Activated CD8-positive, alpha-beta memory T cell treated with anti-CD3 and anti-CD28 coated beads, Interleukin-2, amount 50 U/mL, for 24 hours (primary cell): ENCODE results near the gene FLT3LG.

Experiments
- DNase-seq: peaks from one replicate; pipeline ENCODE4 v3.0.0-alpha.2; 2020; ENCODE audit errors: extremely low read depth

The FLT3LG gene

DNA sequence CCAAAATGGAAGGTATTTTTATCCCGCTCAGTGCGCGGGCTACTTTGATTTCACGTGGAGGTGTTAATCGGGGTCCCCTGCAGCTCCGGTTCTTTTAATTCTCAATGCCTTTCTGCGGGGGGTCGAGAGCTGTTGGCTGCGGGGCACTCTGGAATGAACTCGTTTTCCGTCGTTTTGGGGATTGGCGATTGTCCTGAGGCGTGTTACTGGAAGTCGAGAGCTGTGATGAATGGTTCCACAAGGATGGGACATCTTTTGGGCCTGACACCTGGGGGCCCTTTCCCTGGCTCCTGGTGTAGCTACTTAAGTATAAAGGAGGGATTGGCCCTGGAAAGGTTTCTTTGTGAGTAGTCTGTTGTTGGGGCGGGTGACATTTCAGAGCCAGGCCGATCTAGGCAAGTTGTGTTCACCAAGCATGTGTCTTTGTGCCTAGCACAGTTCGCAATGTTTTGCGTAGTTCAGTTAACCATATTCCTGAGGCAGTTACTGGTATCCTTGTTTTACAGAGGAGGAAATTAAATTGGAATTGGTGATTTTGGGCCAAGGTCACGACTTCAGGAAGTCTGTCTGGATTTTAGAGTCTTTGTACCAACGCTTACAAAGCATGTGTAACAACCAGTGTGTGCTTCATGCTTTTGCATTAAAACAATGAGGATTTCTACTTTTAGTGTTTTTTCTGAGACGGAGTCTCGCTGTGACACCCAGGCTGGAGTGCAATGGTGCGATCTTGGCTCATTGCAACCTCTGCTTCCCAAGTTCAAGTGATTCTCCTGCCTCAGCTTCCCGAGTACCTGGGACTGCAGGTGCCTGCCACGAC, 14.2 kb downstream of the FLT3LG start:
- DNase-seq: no peak

DNA sequence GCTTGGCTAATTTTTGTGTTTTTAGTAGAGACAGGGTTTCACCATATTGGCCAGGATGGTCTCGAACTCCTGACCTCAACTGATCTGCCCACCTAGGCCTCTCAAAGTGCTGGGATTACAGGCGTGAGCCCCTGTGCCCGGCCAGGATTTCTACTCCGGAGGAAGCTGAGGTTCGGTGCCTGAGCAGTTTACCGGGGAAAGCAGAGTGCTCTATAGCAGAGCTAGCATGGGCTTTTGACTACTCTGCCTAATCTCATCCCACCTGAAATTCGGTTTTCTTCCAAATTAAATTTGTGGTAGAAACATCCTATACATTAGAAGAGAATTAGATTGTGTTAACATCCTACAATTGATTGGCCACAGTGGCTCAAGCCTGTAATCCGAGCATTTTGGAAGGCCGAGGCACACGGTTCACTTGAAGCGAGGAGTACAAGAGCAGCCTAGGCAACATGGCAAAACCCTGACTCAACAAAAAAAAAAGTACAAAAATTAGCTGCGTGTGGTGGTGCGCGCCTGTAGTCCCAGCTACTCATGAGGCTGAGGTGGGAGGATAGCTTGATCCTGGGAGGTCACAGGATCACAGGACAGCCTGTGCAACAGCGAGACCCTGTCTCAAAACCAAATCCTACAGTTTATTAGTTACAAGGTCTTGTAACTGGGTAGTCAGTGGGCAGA, 15.0 kb downstream of the FLT3LG start:
- DNase-seq: no peak

DNA sequence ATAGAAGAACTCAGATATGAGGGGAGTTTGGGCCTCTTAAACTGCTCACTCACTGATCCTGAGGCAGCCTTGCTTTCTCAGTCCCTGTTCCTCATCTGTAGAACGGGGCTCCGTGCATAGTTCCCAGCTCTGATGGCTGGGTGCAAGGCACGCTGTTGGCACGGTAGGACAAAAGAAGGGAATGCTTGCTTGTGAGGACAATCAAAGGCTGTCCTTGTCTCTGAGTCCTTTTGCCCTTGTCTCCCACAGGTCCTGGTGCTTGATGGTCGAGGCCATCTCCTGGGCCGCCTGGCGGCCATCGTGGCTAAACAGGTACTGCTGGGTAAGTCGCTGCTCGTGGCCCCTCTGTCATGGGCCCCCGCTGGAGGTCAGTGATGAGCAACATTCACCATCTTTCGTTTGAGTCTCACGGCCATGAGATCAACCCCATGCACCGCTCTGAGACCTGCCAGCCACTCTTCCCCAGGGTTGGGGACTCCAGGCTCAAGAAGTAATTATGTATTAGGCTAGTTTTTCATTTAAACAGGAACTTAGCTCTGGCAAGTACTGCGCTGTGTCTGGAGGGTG, 15.7 kb downstream of the FLT3LG start:
- DNase-seq: no peak

DNA sequence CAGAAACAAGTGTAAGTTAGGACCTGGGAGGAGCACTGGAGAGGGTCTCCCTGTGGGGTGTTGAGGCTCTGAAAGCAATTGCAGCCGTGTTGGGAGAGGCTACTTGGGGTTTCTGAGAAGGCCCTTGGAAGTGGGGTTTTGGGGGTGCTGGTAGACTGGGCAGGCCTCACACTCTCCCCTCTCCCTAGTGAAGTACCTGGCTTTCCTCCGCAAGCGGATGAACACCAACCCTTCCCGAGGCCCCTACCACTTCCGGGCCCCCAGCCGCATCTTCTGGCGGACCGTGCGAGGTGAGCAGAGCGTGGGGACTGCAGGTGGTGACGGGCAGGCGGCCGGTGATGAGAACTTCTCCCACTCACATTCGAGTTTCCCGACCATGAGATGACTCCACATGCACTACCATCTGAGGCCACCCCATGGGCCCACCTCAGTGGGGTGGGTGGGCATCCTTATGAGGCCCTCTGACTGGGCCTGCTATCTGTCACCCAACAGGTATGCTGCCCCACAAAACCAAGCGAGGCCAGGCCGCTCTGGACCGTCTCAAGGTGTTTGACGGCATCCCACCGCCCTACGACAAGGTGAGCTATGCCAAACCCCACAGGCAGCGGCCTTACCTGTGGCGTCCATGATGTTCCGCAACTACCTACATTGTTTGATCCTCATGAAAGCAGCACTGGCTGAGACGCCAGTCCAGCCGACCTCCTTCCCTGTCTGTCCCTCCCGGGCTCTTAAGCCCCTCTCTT, 16.4 kb downstream of the FLT3LG start:
- no peak for DNase-seq

DNA sequence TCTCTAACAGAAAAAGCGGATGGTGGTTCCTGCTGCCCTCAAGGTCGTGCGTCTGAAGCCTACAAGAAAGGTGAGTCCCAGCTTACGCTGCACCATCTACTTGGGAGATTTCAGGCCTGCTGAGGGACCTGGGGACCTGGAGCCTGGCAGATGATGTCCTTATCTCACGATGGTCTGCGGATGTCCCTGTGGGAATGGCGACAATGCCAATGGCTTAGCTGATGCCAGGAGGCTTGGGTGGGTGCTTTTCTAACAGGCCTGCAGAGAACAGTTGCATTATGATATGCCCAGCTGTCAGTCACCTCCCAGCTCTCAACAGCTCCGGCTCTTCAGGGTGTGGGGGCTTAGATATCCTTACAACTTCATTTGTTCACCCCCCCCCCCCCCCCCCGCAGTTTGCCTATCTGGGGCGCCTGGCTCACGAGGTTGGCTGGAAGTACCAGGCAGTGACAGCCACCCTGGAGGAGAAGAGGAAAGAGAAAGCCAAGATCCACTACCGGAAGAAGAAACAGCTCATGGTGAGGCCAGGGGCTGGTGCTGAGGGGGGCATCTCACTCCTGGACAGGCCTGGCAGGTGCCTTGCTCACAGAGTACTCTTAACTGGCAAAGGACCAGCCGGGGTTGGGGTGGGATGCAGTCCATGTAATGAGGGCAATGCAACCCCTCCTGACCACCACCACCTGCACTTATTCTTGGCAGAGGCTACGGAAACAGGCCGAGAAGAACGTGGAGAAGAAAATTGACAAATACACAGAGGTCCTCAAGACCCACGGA, 17.2 kb downstream of the FLT3LG start:
- no peak for DNase-seq

DNA sequence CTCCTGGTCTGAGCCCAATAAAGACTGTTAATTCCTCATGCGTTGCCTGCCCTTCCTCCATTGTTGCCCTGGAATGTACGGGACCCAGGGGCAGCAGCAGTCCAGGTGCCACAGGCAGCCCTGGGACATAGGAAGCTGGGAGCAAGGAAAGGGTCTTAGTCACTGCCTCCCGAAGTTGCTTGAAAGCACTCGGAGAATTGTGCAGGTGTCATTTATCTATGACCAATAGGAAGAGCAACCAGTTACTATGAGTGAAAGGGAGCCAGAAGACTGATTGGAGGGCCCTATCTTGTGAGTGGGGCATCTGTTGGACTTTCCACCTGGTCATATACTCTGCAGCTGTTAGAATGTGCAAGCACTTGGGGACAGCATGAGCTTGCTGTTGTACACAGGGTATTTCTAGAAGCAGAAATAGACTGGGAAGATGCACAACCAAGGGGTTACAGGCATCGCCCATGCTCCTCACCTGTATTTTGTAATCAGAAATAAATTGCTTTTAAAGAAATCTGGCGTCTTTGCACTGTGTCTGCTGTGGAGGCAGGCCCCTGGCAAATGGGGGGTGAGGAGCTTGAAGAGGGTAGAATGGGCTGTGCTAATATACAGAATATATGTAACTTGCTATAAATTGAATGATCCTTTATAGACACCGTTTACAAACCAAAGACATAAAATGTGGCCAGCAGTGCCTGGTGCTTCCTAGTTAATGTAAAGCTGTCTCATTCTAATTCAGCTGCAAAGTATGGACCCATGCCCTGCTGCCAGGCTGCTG, 18.0 kb downstream of the FLT3LG start:
- DNase-seq: no peak

GRCh38 chr19:49492573-49493405, 18.8 kb downstream of the FLT3LG start:
- no peak for DNase-seq

GRCh38 chr19:49496574-49497008, 22.6 kb downstream of the FLT3LG start:
- no peak for DNase-seq

GRCh38 chr19:49497047-49497788, 23.2 kb downstream of the FLT3LG start:
- no peak for DNase-seq

- DNase-seq: no peak
Observed at GRCh38 chr19:49497789-49498103, 23.7 kb downstream of the FLT3LG start.

DNA sequence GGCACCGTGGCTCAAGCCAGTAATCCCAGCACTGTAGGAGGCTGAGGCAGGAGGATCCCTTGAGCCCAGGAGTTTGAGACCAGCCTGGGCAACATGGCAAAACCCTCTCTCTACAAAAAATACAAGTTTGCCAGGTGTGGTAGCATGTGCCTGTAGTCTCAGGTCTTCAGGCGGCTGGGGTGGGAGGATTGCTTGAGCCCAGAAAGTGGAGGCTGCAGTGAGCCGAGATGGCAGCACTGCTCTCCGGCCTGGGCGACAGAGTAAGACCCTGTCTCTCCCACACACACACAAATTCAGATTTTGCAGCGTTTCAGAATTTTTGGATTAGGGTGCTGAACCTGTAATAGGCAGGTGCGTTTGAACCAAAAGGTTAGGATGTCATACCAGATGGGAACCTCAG, 24.5 kb downstream of the FLT3LG start:
- no peak for DNase-seq

- DNase-seq: no peak
Observed at GRCh38 chr19:49499030-49499670, 25.1 kb downstream of the FLT3LG start.

- DNase-seq: no peak
Observed at GRCh38 chr19:49502866-49503581, 29.0 kb downstream of the FLT3LG start.

- no peak for DNase-seq
Observed at GRCh38 chr19:49503582-49503962, 29.6 kb downstream of the FLT3LG start.

- no peak for DNase-seq
Observed at GRCh38 chr19:49506575-49507105, 32.6 kb downstream of the FLT3LG start.

- no peak for DNase-seq
Observed at GRCh38 chr19:49507803-49508494, 33.9 kb downstream of the FLT3LG start.
